NCI-H748 (cell line): ENCODE data around the gene FBXO41.

ENCODE experiments used
- DNase-seq: peaks from one replicate; lab custom pipeline; 2025; ENCODE audit not compliant: unreplicated experiment; lab: John Stamatoyannopoulos, UW

Gene FBXO41

GRCh38 chr2:73284296-73285158, at the start of gene FBXO41:
FBXO41 (minus strand) TSS chr2:73284478; CDS start chr2:73269630, 14,848 bp downstream.
- DNase-seq: peak; percentile 60

GRCh38 chr2:73334045-73334444, 49.8 kb upstream of the FBXO41 start:
- DNase-seq: no peak

- DNase-seq: peak; percentile 68
These were observed 49.3 kb upstream of the FBXO41 start for GRCh38 chr2:73333564-73333963.

- no peak for DNase-seq
These were observed 39.9 kb upstream of the FBXO41 start for GRCh38 chr2:73324126-73324725.

- no peak for DNase-seq
These were observed 39.3 kb upstream of the FBXO41 start for GRCh38 chr2:73323551-73323950.

GRCh38 chr2:73314441-73314840, 30.2 kb upstream of the FBXO41 start:
- DNase-seq: no peak

GRCh38 chr2:73307720-73308119, 23.4 kb upstream of the FBXO41 start:
- peak; percentile 68 for DNase-seq

GRCh38 chr2:73301636-73302035, 17.4 kb upstream of the FBXO41 start:
- no peak for DNase-seq

- no peak for DNase-seq
These were observed 16.6 kb upstream of the FBXO41 start for GRCh38 chr2:73300926-73301325.

GRCh38 chr2:73297586-73297985, 13.3 kb upstream of the FBXO41 start:
- DNase-seq: peak; percentile 15

GRCh38 chr2:73297151-73297559, 12.9 kb upstream of the FBXO41 start:
- DNase-seq: peak; percentile 74

GRCh38 chr2:73295751-73296400, 11.6 kb upstream of the FBXO41 start:
- no peak for DNase-seq

- no peak for DNase-seq
These were observed 10.0 kb upstream of the FBXO41 start for GRCh38 chr2:73294239-73294638.

GRCh38 chr2:73293534-73294171, 9.4 kb upstream of the FBXO41 start, which contains the start of gene EGR4:
EGR4 (minus strand) TSS chr2:73293548; CDS start chr2:73293317, 231 bp downstream.
- DNase-seq: peak; percentile 85

GRCh38 chr2:73292906-73293533, 8.7 kb upstream of the FBXO41 start:
- DNase-seq: peak; percentile 20

- peak; percentile 41 for DNase-seq
These were observed 8.1 kb upstream of the FBXO41 start for GRCh38 chr2:73292316-73292905.

GRCh38 chr2:73291461-73292315, 7.4 kb upstream of the FBXO41 start:
- DNase-seq: peak; percentile 71

- peak; percentile 60 for DNase-seq
These were observed 6.8 kb upstream of the FBXO41 start for GRCh38 chr2:73291093-73291460.

GRCh38 chr2:73290049-73290839, 6.0 kb upstream of the FBXO41 start:
- peak; percentile 79 for DNase-seq
